Stimulated activated naive CD8-positive, alpha-beta T cell treated with anti-CD3 and anti-CD28 coated beads, Interleukin-15, Interleukin-2, amounts not matched to agents 100 ng/mL and 50 ng/mL, for 24 hours (primary cell): Measurements from ENCODE around the gene PCSK1.
"Not testable (repeated sequence)": the region's sequence is repeated elsewhere in the genome, so short reads cannot be mapped to it uniquely, and the experiment has no call there.

ENCODE experiments used
- H3K27ac Mint-ChIP-seq: one replicate; pipeline ENCODE4 v1.8.0; 2021; ENCODE audit warnings: mild to moderate bottlenecking, mixed read lengths
- H3K27me3 Mint-ChIP-seq: one replicate; pipeline ENCODE4 v1.8.0; 2021; ENCODE audit warnings: mixed read lengths
- H3K36me3 Mint-ChIP-seq: one replicate; pipeline ENCODE4 v1.8.0; 2021; ENCODE audit warnings: low read depth, mixed read lengths
- H3K4me1 Mint-ChIP-seq: one replicate; pipeline ENCODE4 v1.8.0; 2021; ENCODE audit warnings: low read depth, mixed read lengths
- H3K4me3 Mint-ChIP-seq: one replicate; pipeline ENCODE4 v1.8.0; 2021; ENCODE audit warnings: mild to moderate bottlenecking, mixed read lengths
- H3K9me3 Mint-ChIP-seq: one replicate; pipeline ENCODE4 v1.8.0; 2021; ENCODE audit warnings: mixed read lengths

PCSK1 gene

GRCh38 chr5:96404191-96404867, 28.7 kb downstream of the PCSK1 start:
- no peak overlapping the region for H3K27ac Mint-ChIP-seq
- no peaks in the 10 kb centered on the region for H3K4me1 Mint-ChIP-seq
- no peaks in the 10 kb centered on the region for H3K9me3 Mint-ChIP-seq
- H3K27me3 Mint-ChIP-seq: peaks cover 9% of the 10 kb centered on the region
- H3K36me3 Mint-ChIP-seq: no peaks in the 10 kb centered on the region
- H3K4me3 Mint-ChIP-seq: no peak overlapping the region

GRCh38 chr5:96402500-96402899, 30.5 kb downstream of the PCSK1 start:
- peaks cover 9% of the 10 kb centered on the region for H3K27me3 Mint-ChIP-seq
- no peaks in the 10 kb centered on the region for H3K4me1 Mint-ChIP-seq
- no peak overlapping the region for H3K4me3 Mint-ChIP-seq
- no peak overlapping the region for H3K27ac Mint-ChIP-seq
- H3K9me3 Mint-ChIP-seq: no peaks in the 10 kb centered on the region
- no peaks in the 10 kb centered on the region for H3K36me3 Mint-ChIP-seq

GRCh38 chr5:96396878-96397277, 36.2 kb downstream of the PCSK1 start:
- Mint-ChIP-seq H3K27ac (no peak overlapping the region), H3K4me3 (no peak overlapping the region), H3K9me3 (no peaks in the 10 kb centered on the region), H3K36me3 (no peaks in the 10 kb centered on the region), H3K27me3 (peaks cover 21% of the 10 kb centered on the region), H3K4me1 (no peaks in the 10 kb centered on the region)

GRCh38 chr5:96395295-96395694, 37.8 kb downstream of the PCSK1 start:
- H3K36me3 Mint-ChIP-seq, H3K4me3 Mint-ChIP-seq, H3K4me1 Mint-ChIP-seq, H3K27ac Mint-ChIP-seq, H3K9me3 Mint-ChIP-seq: not testable (repeated sequence)
- peaks cover 24% of the 10 kb centered on the region for H3K27me3 Mint-ChIP-seq

GRCh38 chr5:96391921-96392320, 41.1 kb downstream of the PCSK1 start:
- H3K9me3 Mint-ChIP-seq: no peaks in the 10 kb centered on the region
- peaks cover 35% of the 10 kb centered on the region for H3K27me3 Mint-ChIP-seq
- no peaks in the 10 kb centered on the region for H3K4me1 Mint-ChIP-seq
- H3K27ac Mint-ChIP-seq: no peak overlapping the region
- no peak overlapping the region for H3K4me3 Mint-ChIP-seq
- H3K36me3 Mint-ChIP-seq: no peaks in the 10 kb centered on the region

GRCh38 chr5:96388176-96388575, 44.9 kb downstream of the PCSK1 start:
- Mint-ChIP-seq H3K27ac (no peak overlapping the region), H3K4me1 (no peaks in the 10 kb centered on the region), H3K9me3 (no peaks in the 10 kb centered on the region), H3K4me3 (no peak overlapping the region), H3K36me3 (no peaks in the 10 kb centered on the region), H3K27me3 (peaks cover 34% of the 10 kb centered on the region)

GRCh38 chr5:96387616-96388015, 45.4 kb downstream of the PCSK1 start:
- Mint-ChIP-seq H3K27me3 (peaks cover 36% of the 10 kb centered on the region), H3K9me3 (no peaks in the 10 kb centered on the region), H3K27ac (no peak overlapping the region), H3K36me3 (no peaks in the 10 kb centered on the region), H3K4me1 (no peaks in the 10 kb centered on the region), H3K4me3 (no peak overlapping the region)

GRCh38 chr5:96385538-96385937, 47.5 kb downstream of the PCSK1 start:
- no peaks in the 10 kb centered on the region for H3K4me1 Mint-ChIP-seq
- no peak overlapping the region for H3K4me3 Mint-ChIP-seq
- H3K27me3 Mint-ChIP-seq: peaks cover 35% of the 10 kb centered on the region

GRCh38 chr5:96384353-96384752, 48.7 kb downstream of the PCSK1 start:
- Mint-ChIP-seq H3K27ac (no peak overlapping the region), H3K9me3 (no peaks in the 10 kb centered on the region), H3K36me3 (no peaks in the 10 kb centered on the region), H3K4me1 (no peaks in the 10 kb centered on the region), H3K27me3 (peaks cover 27% of the 10 kb centered on the region), H3K4me3 (no peak overlapping the region)

More at GRCh38 chr5:96385538-96385937, 47.5 kb downstream of the PCSK1 start:
- no peaks in the 10 kb centered on the region for H3K36me3 Mint-ChIP-seq
- H3K27ac Mint-ChIP-seq: no peak overlapping the region
- no peaks in the 10 kb centered on the region for H3K9me3 Mint-ChIP-seq

GRCh38 chr5:96381526-96381925, 51.5 kb downstream of the PCSK1 start:
- Mint-ChIP-seq H3K36me3 (no peaks in the 10 kb centered on the region), H3K27me3 (peaks cover 23% of the 10 kb centered on the region), H3K4me3 (no peak overlapping the region), H3K27ac (no peak overlapping the region), H3K9me3 (no peaks in the 10 kb centered on the region), H3K4me1 (no peaks in the 10 kb centered on the region)

GRCh38 chr5:96379896-96380295, 53.2 kb downstream of the PCSK1 start:
- no peak overlapping the region for H3K4me3 Mint-ChIP-seq
- H3K4me1 Mint-ChIP-seq: peaks cover 2% of the 10 kb centered on the region
- H3K9me3 Mint-ChIP-seq: no peaks in the 10 kb centered on the region
- peaks cover 19% of the 10 kb centered on the region for H3K27me3 Mint-ChIP-seq
- H3K36me3 Mint-ChIP-seq: no peaks in the 10 kb centered on the region
- no peak overlapping the region for H3K27ac Mint-ChIP-seq

- no peak overlapping the region for H3K4me3 Mint-ChIP-seq
- peaks cover 23% of the 10 kb centered on the region for H3K27me3 Mint-ChIP-seq
- H3K27ac Mint-ChIP-seq: no peak overlapping the region
- H3K9me3 Mint-ChIP-seq: no peaks in the 10 kb centered on the region
- H3K36me3 Mint-ChIP-seq: no peaks in the 10 kb centered on the region
- H3K4me1 Mint-ChIP-seq: peaks cover 8% of the 10 kb centered on the region
These were observed 55.5 kb downstream of the PCSK1 start for GRCh38 chr5:96377597-96377996.

- Mint-ChIP-seq H3K36me3 (no peaks in the 10 kb centered on the region), H3K4me1 (peaks cover 8% of the 10 kb centered on the region), H3K27ac (no peak overlapping the region), H3K4me3 (no peak overlapping the region), H3K9me3 (no peaks in the 10 kb centered on the region), H3K27me3 (peaks cover 25% of the 10 kb centered on the region)
These were observed 55.9 kb downstream of the PCSK1 start for GRCh38 chr5:96377167-96377566.

GRCh38 chr5:96374653-96375052, 58.4 kb downstream of the PCSK1 start:
- Mint-ChIP-seq H3K4me1 (peaks cover 8% of the 10 kb centered on the region), H3K4me3 (no peak overlapping the region), H3K36me3 (no peaks in the 10 kb centered on the region), H3K27ac (no peak overlapping the region), H3K9me3 (no peaks in the 10 kb centered on the region), H3K27me3 (peaks cover 27% of the 10 kb centered on the region)

- no peaks in the 10 kb centered on the region for H3K36me3 Mint-ChIP-seq
- no peak overlapping the region for H3K4me3 Mint-ChIP-seq
- H3K9me3 Mint-ChIP-seq: no peaks in the 10 kb centered on the region
These were observed 59.7 kb downstream of the PCSK1 start for GRCh38 chr5:96373381-96373733.

GRCh38 chr5:96372726-96373380, 60.2 kb downstream of the PCSK1 start:
- H3K36me3 Mint-ChIP-seq: no peaks in the 10 kb centered on the region
- H3K4me3 Mint-ChIP-seq: no peak overlapping the region
- H3K9me3 Mint-ChIP-seq: no peaks in the 10 kb centered on the region
- peaks cover 8% of the 10 kb centered on the region for H3K4me1 Mint-ChIP-seq
- H3K27me3 Mint-ChIP-seq: peaks cover 29% of the 10 kb centered on the region
- no peak overlapping the region for H3K27ac Mint-ChIP-seq

More at GRCh38 chr5:96373381-96373733, 59.7 kb downstream of the PCSK1 start:
- H3K27me3 Mint-ChIP-seq: peaks cover 31% of the 10 kb centered on the region
- no peak overlapping the region for H3K27ac Mint-ChIP-seq
- peaks cover 8% of the 10 kb centered on the region for H3K4me1 Mint-ChIP-seq
